Stimulated activated CD8-positive, alpha-beta memory T cell treated with anti-CD3 and anti-CD28 coated beads, Interleukin-4, amount 100 ng/mL, for 4 hours (primary cell): Measurements from ENCODE around the gene AFF2.
"Not testable (repeated sequence)": the region's sequence is repeated elsewhere in the genome, so short reads cannot be mapped to it uniquely, and the experiment has no call there.

Experiments
- DNase-seq, 2 donors: peaks; one replicate each; pipeline ENCODE4 v3.0.0-alpha.2; 2020; ENCODE audit warnings: low read depth in 2 of 2, low spot score in 1 of 2

AFF2 gene

GRCh38 chrX:148823986-148824385 is 323.6 kb downstream of the AFF2 start:
- DNase-seq: no peak

GRCh38 chrX:148825696-148826095 is 325.3 kb downstream of the AFF2 start:
- no peak for DNase-seq

GRCh38 chrX:148836741-148837140 is 336.3 kb downstream of the AFF2 start:
- no peak for DNase-seq

GRCh38 chrX:148850631-148851030 is 350.2 kb downstream of the AFF2 start:
- DNase-seq: no peak

DNA sequence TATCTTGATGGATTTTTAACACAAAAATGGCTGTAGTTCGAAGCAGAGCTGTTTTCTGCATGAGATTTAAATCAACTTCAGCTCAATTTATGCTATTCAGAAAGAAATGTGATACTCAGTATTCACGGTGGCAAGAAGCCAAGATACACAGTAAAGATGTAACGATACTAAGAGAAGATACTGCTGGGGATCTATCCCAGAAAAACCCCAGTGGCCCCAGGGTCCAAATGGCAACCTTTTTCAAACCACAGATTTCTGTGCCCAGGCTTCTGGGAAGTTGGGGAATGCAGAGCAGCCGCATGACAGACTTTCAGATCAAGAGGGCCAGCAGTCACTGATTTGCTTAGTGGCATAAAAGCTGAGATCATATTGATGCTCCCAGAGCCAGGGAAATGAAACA is 353.9 kb downstream of the AFF2 start:
- no peak for DNase-seq

GRCh38 chrX:148856505-148856904 is 356.1 kb downstream of the AFF2 start:
- DNase-seq: no peak

GRCh38 chrX:148865277-148866210 is 365.1 kb downstream of the AFF2 start:
- no peak for DNase-seq

GRCh38 chrX:148867596-148867995 is 367.2 kb downstream of the AFF2 start:
- no peak for DNase-seq

DNA sequence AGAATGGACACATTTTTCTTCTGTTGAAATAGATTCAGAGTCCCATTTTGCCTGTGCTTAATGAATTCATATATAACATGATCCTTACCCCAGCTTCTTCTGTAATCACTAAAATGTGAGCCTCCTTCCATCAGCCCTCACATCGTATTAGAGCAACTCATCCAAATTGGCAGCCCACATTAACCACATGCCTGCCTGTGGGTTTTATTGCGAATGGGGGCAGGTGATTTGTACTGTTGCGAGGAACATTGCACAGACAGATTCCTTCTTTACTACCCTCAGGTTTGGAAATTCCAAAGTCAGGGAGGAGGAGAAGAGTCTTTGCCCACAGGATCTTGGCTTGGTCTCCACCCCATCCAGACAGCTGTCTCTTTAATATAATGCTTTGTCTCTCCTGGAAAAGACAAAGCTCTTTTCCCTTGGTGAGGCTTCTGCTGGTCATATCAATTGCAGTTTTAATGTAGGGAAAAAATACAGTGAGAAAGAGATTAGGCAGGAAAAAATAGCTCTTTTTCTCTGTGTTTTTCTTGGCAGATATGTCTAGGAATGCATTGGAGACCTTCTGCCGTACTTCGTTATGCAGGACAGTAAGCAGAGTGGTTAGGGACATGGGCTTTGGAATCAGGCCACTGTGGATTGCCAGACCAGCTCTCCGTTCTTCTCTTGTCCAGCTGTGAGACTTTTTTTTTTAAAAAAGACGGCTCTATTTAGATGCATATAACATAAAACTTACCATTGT is 371.2 kb downstream of the AFF2 start:
- no peak for DNase-seq

- DNase-seq: no peak
Observed at GRCh38 chrX:148872161-148872535, 371.7 kb downstream of the AFF2 start.

GRCh38 chrX:148872881-148873280 is 372.5 kb downstream of the AFF2 start:
- DNase-seq: no peak

GRCh38 chrX:148874636-148875246 is 374.3 kb downstream of the AFF2 start:
- no peak for DNase-seq

DNA sequence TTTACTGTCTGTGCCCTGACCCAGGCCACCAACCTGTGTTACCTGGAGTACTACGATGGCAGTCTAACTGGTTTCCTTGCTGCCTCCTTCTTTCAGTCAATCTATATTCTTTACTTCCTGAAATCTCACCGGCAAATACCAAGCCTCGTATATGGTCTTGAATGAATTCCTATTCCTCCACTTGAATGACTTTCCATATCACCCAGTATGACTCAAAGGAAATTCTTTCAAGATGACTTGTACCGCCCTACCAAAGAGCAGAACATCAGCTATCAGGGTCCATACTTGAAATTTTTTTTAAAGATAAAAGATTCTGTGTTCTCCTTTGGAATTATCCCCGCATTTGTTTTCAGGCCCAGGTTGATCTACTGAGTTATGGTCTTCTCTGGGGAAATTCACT is 378.0 kb downstream of the AFF2 start:
- DNase-seq: no peak

GRCh38 chrX:148885203-148885602 is 384.8 kb downstream of the AFF2 start:
- DNase-seq: no peak

- no peak for DNase-seq
Observed at GRCh38 chrX:148893395-148893794, 393.0 kb downstream of the AFF2 start.

DNA sequence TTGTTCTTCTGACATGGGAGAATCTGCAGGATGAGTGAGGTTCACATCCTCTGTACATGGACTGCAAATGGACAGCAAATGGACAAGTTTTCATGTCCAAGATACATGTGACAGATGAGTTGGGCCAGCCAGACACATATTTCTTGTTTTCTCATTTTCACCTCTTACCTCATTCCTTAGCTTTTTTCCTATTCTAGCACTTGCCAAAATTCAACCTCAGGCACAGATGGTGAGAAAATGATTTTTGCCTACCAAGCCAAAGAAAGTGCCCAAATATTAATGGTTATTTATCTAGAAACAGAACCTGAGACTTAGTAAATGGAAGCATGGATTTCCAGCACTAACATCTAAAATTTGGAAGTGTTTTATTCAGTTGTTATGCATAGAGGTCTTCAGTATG is 402.2 kb downstream of the AFF2 start:
- no peak for DNase-seq

DNA sequence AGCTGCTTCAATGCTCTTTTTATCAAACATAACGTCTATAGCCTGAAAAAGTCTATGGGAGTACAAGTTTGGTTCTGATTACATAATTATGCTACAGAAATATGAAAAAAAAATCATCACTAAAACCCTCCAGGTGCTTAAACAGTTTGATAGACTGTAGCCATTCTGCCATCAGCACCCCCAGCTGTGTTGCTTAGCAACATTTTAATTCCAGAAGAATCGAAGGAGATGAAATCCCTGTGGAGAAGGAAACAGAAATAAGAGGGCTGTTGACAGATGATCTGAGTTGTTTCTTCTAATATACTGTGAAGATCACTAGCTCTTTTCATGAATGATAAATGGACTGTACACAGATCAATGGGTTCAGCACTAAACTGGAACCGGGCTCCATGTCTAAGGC is 402.8 kb downstream of the AFF2 start:
- DNase-seq: no peak

- no peak for DNase-seq
Observed at GRCh38 chrX:148904421-148905111, 404.1 kb downstream of the AFF2 start.

DNA sequence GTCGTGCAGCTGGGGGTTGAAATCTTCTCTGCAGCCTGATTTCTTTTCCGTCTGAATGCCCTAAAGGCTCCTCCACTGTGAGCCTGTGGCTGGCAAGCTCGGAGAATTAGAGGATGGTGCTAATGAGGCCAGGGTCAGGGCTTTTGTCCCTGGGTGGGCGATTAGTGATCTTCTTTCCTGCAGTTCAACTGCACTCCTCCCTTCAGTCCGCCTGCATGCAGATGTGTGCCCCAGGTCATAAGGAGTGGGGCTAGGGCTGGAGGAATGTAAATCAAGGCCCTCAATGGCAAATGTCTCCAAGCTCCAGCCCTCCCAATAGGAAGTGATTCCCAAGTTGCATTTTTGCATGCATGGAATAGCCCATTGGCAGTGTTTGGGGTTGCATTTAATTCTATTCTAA is 405.0 kb downstream of the AFF2 start:
- DNase-seq: no peak

DNA sequence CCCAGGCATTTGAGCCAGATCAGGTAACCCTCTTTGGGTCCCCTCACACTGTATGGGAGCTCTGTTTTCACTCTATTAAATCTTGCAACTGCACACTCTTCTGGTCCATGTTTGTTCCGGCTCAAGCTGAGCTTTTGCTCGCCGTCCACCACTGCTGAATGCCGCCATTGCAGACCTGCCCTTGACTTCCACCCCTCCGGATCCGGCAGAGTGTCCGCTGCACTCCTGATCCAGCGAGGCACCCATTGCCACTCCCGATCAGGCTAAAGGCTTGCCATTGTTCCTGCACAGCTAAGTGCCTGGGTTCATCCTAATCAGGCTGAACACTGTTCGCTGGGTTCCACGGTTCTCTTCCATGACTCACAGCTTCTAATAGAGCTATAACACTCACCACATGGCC is 406.2 kb downstream of the AFF2 start:
- not testable (repeated sequence) for DNase-seq

DNA sequence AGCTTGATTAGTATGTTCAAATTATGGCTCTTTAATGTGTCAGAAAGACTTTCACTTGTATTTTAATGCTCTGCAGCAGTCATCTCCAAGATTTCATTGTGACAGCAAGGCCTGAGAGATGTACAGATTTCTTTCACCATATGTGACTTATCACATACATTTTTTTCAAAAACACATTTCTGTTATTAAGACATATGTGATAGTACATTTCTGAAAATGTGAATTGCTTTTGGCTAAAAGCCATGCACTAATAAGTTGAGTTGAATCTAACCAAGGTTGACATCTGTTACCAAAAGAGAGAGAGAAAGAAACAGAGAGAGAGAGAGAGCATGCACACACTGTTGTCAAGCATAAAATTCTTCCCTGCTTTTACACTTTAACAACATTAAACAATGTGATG is 409.3 kb downstream of the AFF2 start:
- DNase-seq: no peak
